IMR-90 (cell line): ENCODE data around the gene TPPP3. TPM values are rescaled to one million over a fixed set of nuclear protein-coding genes. Genes with fewer than 3 reads are reported as not detected.

Experiments
- ATAC-seq: fragments of 200-7000 bp; cut with Tn5 transposase; 2 replicates; pipeline ENCODE4 v1.9.1; 2020; ENCODE audit warnings: low read depth, mild to moderate bottlenecking, moderate library complexity
- BruUV-seq: library from RNA; stranded (reverse); fragments of 400-500 nt; replicated peaks from 2 replicates; lab custom pipeline; 2021; lab: Mats Ljungman, UMichigan
- CTCF ChIA-PET: fragments of 300-600 bp; formaldehyde crosslinking; extraction: SDS; loops from one replicate; lab custom pipeline; 2021; ENCODE audit warnings: antibody characterized with exemption; lab: Yijun Ruan, JAX
- POLR2A ChIA-PET: fragments of 300-600 bp; sonication (Branson Sonifier 250); formaldehyde crosslinking; loops from one replicate; lab custom pipeline; 2022; ENCODE audit warnings: antibody characterized with exemption; ENCODE audit not compliant: unreplicated experiment; lab: Charles Lee
- DNase-seq: peaks from one replicate; pipeline ENCODE4 v3.0.0; 2013
- H2AFZ ChIP-seq: replicated peaks from 2 replicates; pipeline ENCODE3; 2013; ENCODE audit warnings: low read length, mild to moderate bottlenecking; ENCODE audit not compliant: poor library complexity
- H2AK5ac ChIP-seq: 2 replicates; pipeline ENCODE4 v1.6.1; 2013; ENCODE audit warnings: low read depth, low read length, inconsistent platforms
- H2AK9ac ChIP-seq: replicated peaks from 2 replicates; pipeline ENCODE3; 2013; ENCODE audit warnings: mild to moderate bottlenecking, low read depth, low read length, moderate library complexity; ENCODE audit not compliant: poor library complexity
- H2BK120ac ChIP-seq: 2 replicates; pipeline ENCODE4 v1.6.1; 2013; ENCODE audit warnings: low read depth, low read length, inconsistent platforms
- H2BK15ac ChIP-seq: 3 replicates; pipeline ENCODE4 v1.6.1; 2013; ENCODE audit warnings: low read depth, low read length, inconsistent platforms
- H2BK20ac ChIP-seq: 2 replicates; pipeline ENCODE4 v1.6.1; 2013; ENCODE audit warnings: low read depth, mild to moderate bottlenecking, inconsistent platforms, low read length, moderate library complexity
- H2BK5ac ChIP-seq: 2 replicates; pipeline ENCODE4 v1.6.1; 2013; ENCODE audit warnings: mild to moderate bottlenecking, low read depth, low read length, inconsistent platforms; ENCODE audit not compliant: poor library complexity, severe bottlenecking
- H3K14ac ChIP-seq: replicated peaks from 2 replicates; pipeline ENCODE4 v1.6.1; 2013; ENCODE audit warnings: low read depth, low read length, inconsistent platforms
- H3K18ac ChIP-seq: 2 replicates; pipeline ENCODE4 v1.6.1; 2013; ENCODE audit warnings: low read depth, low read length, control low read depth
- H3K23ac ChIP-seq: 2 replicates; pipeline ENCODE4 v1.6.1; 2013; ENCODE audit warnings: low read depth, low read length, inconsistent platforms
- H3K27ac ChIP-seq: 2 replicates; pipeline ENCODE4 v1.5.1; 2013; ENCODE audit warnings: mild to moderate bottlenecking, control low read depth, low read length; ENCODE audit not compliant: insufficient read depth
- H3K27me3 ChIP-seq: 2 replicates; pipeline ENCODE4 v1.6.1; 2013; ENCODE audit warnings: low read length; ENCODE audit not compliant: control insufficient read depth, insufficient read depth
- H3K36me3 ChIP-seq: 2 replicates; pipeline ENCODE4 v1.6.1; 2013; ENCODE audit warnings: low read length, mixed read lengths; ENCODE audit not compliant: control insufficient read depth, insufficient read depth
- H3K4ac ChIP-seq: 2 replicates; pipeline ENCODE4 v1.6.1; 2013; ENCODE audit warnings: low read depth, low read length, inconsistent platforms
- H3K4me1 ChIP-seq: 2 replicates; pipeline ENCODE4 v1.6.1; 2013; ENCODE audit warnings: low read length, mixed read lengths; ENCODE audit not compliant: control insufficient read depth, insufficient read depth
- H3K4me2 ChIP-seq: 2 replicates; pipeline ENCODE4 v1.6.1; 2013; ENCODE audit warnings: low read depth, mild to moderate bottlenecking, control low read depth, low read length, moderate library complexity
- H3K4me3 ChIP-seq: 2 replicates; pipeline ENCODE4 v1.5.1; 2013; ENCODE audit warnings: low read depth, mild to moderate bottlenecking, control low read depth, low read length, moderate library complexity; ENCODE audit not compliant: insufficient read depth
- H3K56ac ChIP-seq: 2 replicates; pipeline ENCODE4 v1.6.1; 2013; ENCODE audit warnings: low read length, inconsistent platforms; ENCODE audit not compliant: insufficient read depth; ENCODE audit errors: extremely low read depth
- H3K79me1 ChIP-seq, 2 experiments: 2 replicates each; pipeline ENCODE4 v1.6.1; 2013; ENCODE audit warnings: low read length in 2 of 2, inconsistent platforms in 1 of 2, low read depth in 1 of 2
- H3K9ac ChIP-seq: 2 replicates; pipeline ENCODE4 v1.6.1; 2013; ENCODE audit warnings: low read depth, low read length, control low read depth
- H3K9me1 ChIP-seq: 2 replicates; pipeline ENCODE4 v1.6.1; 2013; ENCODE audit warnings: low read length, inconsistent platforms; ENCODE audit not compliant: insufficient read depth
- H3K9me3 ChIP-seq: 2 replicates; pipeline ENCODE4 v1.6.1; 2013; ENCODE audit warnings: low read length; ENCODE audit not compliant: control insufficient read depth, insufficient read depth
- H4K20me1 ChIP-seq: 2 replicates; pipeline ENCODE4 v1.6.1; 2013; ENCODE audit warnings: low read length, inconsistent platforms; ENCODE audit not compliant: insufficient read depth
- H4K5ac ChIP-seq: 2 replicates; pipeline ENCODE4 v1.6.1; 2013; ENCODE audit warnings: mild to moderate bottlenecking, low read depth, low read length, control low read depth
- H4K8ac ChIP-seq, 2 experiments: 2 replicates each; pipeline ENCODE4 v1.6.1; 2013; ENCODE audit warnings: low read depth in 2 of 2, low read length in 2 of 2, control low read depth in 1 of 2, inconsistent platforms in 1 of 2
- H4K91ac ChIP-seq: 2 replicates; pipeline ENCODE4 v1.6.1; 2013; ENCODE audit warnings: low read depth, low read length, inconsistent platforms; ENCODE audit not compliant: insufficient read depth
- BHLHE40 ChIP-seq: fragments of 150-350 bp; IDR thresholded peaks from 2 replicates; pipeline ENCODE4 v1.6.1; 2016; ENCODE audit warnings: mild to moderate bottlenecking, low read depth, low read length
- CEBPB ChIP-seq: IDR thresholded peaks from 2 replicates; pipeline ENCODE4 v1.6.1; 2012; ENCODE audit warnings: low read depth, low read length, improper control_type of control experiment
- CHD1 ChIP-seq: IDR thresholded peaks from 2 replicates; pipeline ENCODE4 v1.6.1; 2012; ENCODE audit warnings: low read depth, low read length, improper control_type of control experiment
- ELK1 ChIP-seq: fragments of 150-350 bp; IDR thresholded peaks from 2 replicates; pipeline ENCODE4 v1.6.1; 2016; ENCODE audit warnings: low read depth, mild to moderate bottlenecking, low read length, moderate library complexity, borderline replicate concordance
- FOS ChIP-seq: fragments of 150-350 bp; IDR thresholded peaks from 2 replicates; pipeline ENCODE4 v1.6.1; 2016; ENCODE audit warnings: low read depth, low read length
- MAFK ChIP-seq: IDR thresholded peaks from 2 replicates; pipeline ENCODE4 v1.6.1; 2012; ENCODE audit warnings: low read depth, low read length, improper control_type of control experiment
- MAZ ChIP-seq: IDR thresholded peaks from 2 replicates; pipeline ENCODE4 v1.6.1; 2012; ENCODE audit warnings: low read depth, mild to moderate bottlenecking, low read length, improper control_type of control experiment, moderate library complexity, borderline replicate concordance
- MXI1 ChIP-seq: IDR thresholded peaks from 2 replicates; pipeline ENCODE4 v1.6.1; 2012; ENCODE audit warnings: low read depth, mild to moderate bottlenecking, low read length, moderate library complexity, borderline replicate concordance
- NFE2L2 ChIP-seq: fragments of 150-350 bp; IDR thresholded peaks from 2 replicates; pipeline ENCODE4 v1.6.1; 2016; ENCODE audit warnings: low read depth, mild to moderate bottlenecking, low read length
- POLR2A ChIP-seq: IDR thresholded peaks from 2 replicates; pipeline ENCODE4 v1.6.1; 2012; ENCODE audit warnings: mild to moderate bottlenecking, low read depth, low read length
- RAD21 ChIP-seq: IDR thresholded peaks from 2 replicates; pipeline ENCODE4 v1.6.1; 2012; ENCODE audit warnings: low read length, improper control_type of control experiment
- RCOR1 ChIP-seq: IDR thresholded peaks from 2 replicates; pipeline ENCODE4 v1.6.1; 2012; ENCODE audit warnings: mild to moderate bottlenecking, low read length, improper control_type of control experiment; ENCODE audit not compliant: insufficient replicate concordance
- RFX5 ChIP-seq: IDR thresholded peaks from 2 replicates; pipeline ENCODE4 v1.8.0; 2012; ENCODE audit warnings: low read depth, mild to moderate bottlenecking, low read length, moderate library complexity
- SMC3 ChIP-seq: fragments of 150-350 bp; IDR thresholded peaks from 2 replicates; pipeline ENCODE4 v1.6.1; 2016; ENCODE audit warnings: low read depth, mild to moderate bottlenecking, antibody characterized with exemption, low read length, moderate library complexity
- USF2 ChIP-seq: fragments of 150-350 bp; IDR thresholded peaks from 2 replicates; pipeline ENCODE4 v1.6.1; 2017; ENCODE audit warnings: mild to moderate bottlenecking, antibody characterized with exemption, low read length, low read depth
- WGBS, 2 experiments: methylation state at CpG; one replicate each; pipeline versions ENCODE4 v1.1.5 to v1.1.7; 2013; ENCODE audit warnings: missing lambda C conversion rate in 2 of 2; ENCODE audit not compliant: insufficient read length in 1 of 2; ENCODE audit errors: extremely low coverage in 2 of 2; 5-methylcytosine and 5-hydroxymethylcytosine counted together
- dilution Hi-C: fragments of 300-500 bp; cut with HindIII; formaldehyde crosslinking; loops from one replicate; pipeline ENCODE4 v1.14.3; 2018; ENCODE audit warnings: low sequenced_read_pairs; ENCODE audit not compliant: unreplicated experiment
- in situ Hi-C: fragments of 300-500 bp; cut with MboI; formaldehyde crosslinking; loops from 3 replicates; pipeline ENCODE4 v1.14.3; 2019; ENCODE audit warnings: low sequenced_read_pairs, inconsistent platforms, mixed read lengths
- intact Hi-C: fragments of 100-400 bp; cut with micrococcal nuclease; formaldehyde crosslinking; loops from 2 replicates; pipeline ENCODE4 v1.10.0; 2022
- polyA plus RNA-seq, 3 experiments: library from polyadenylated mRNA; depleted of rRNA; stranded (reverse); fragments of >200 nt; gene quantifications; 2 replicates each; pipeline ENCODE4 v1.2.3, GENCODE V29; 2012; ENCODE audit warnings: low replicate concordance in 1 of 3
- total RNA-seq: library from RNA; depleted of rRNA; stranded (reverse); fragments of >200 nt; gene quantifications from 2 replicates; pipeline ENCODE4 v1.2.3, GENCODE V29; 2012
- TF ChIP-seq, protein P1 (sequence below): conservative IDR thresholded peaks from 2 replicates; pipeline ENCODE4 v1.5.1; 2012; ENCODE audit warnings: mild to moderate bottlenecking, low read depth, low read length, improper control_type of control experiment

The TPPP3 gene
- total and polyA plus RNA-seq, 2 of the 4 experiments (the other 2 are of a cell fraction) = 0.54 to 2.4 TPM

GRCh38 chr16:67421030-67421429, 27.7 kb upstream of the TPPP3 start:
- ChIA-PET CTCF (interaction anchor here (0.6 kb wide), 1 partner anchor 893 kb away, joined by 3 read pairs; no protein-coding TSS in a partner anchor), POLR2A (no interaction called here)
- in situ Hi-C loops = no loop called here
- no peak overlapping the region for H3K56ac ChIP-seq
- no peak overlapping the region for H3K4ac ChIP-seq
- H3K27me3 ChIP-seq = peaks cover 22% of the 10 kb centered on the region
- dilution Hi-C loops = no loop called here
- ATAC-seq (no peak), DNase-seq (no peak)
- BruUV-seq = no TSS peak
- H3K18ac ChIP-seq = no peak overlapping the region
- no peak overlapping the region for H2BK5ac ChIP-seq
- intact Hi-C loops = no loop called here
- H4K5ac ChIP-seq = no peak overlapping the region
- H3K23ac ChIP-seq = no peak overlapping the region
- H2BK120ac ChIP-seq = no peak overlapping the region
- no peaks in the 10 kb centered on the region for H3K9me3 ChIP-seq
- no peak overlapping the region for H3K4me2 ChIP-seq
- no peak overlapping the region for H3K9ac ChIP-seq
- no peak overlapping the region for H2AFZ ChIP-seq
- peaks cover 0 to 1% of the 10 kb centered on the region in 2 experiments; a peak in 2 of 4 replicates for H3K79me1 ChIP-seq
- H2AK9ac ChIP-seq = no peak overlapping the region
- no peak overlapping the region for H2AK5ac ChIP-seq
- H3K14ac ChIP-seq = no peak overlapping the region
- WGBS, 2 experiments = 68% methylated on average over 4 of the region's 4 CpGs; no CpG with 5 or more reads in 1 of the 2 experiments
- no peak for TF ChIP-seq FOS
- TF ChIP-seq RAD21 = no peak
- no peak for TF ChIP-seq CEBPB
- TF ChIP-seq ELK1 = no peak
- TF ChIP-seq RCOR1 = no peak
- TF ChIP-seq RFX5 = no peak
- TF ChIP-seq NFE2L2 = no peak
- TF ChIP-seq MAZ = no peak
- no peak for TF ChIP-seq POLR2A
- no peak for TF ChIP-seq BHLHE40
- TF ChIP-seq, protein P1, sequence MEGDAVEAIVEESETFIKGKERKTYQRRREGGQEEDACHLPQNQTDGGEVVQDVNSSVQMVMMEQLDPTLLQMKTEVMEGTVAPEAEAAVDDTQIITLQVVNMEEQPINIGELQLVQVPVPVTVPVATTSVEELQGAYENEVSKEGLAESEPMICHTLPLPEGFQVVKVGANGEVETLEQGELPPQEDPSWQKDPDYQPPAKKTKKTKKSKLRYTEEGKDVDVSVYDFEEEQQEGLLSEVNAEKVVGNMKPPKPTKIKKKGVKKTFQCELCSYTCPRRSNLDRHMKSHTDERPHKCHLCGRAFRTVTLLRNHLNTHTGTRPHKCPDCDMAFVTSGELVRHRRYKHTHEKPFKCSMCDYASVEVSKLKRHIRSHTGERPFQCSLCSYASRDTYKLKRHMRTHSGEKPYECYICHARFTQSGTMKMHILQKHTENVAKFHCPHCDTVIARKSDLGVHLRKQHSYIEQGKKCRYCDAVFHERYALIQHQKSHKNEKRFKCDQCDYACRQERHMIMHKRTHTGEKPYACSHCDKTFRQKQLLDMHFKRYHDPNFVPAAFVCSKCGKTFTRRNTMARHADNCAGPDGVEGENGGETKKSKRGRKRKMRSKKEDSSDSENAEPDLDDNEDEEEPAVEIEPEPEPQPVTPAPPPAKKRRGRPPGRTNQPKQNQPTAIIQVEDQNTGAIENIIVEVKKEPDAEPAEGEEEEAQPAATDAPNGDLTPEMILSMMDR = no peak
- TF ChIP-seq MXI1 = no peak
- TF ChIP-seq SMC3 = no peak
- no peak for TF ChIP-seq MAFK
- TF ChIP-seq CHD1 = no peak
- no peak for TF ChIP-seq USF2
- H2BK20ac ChIP-seq = no peak overlapping the region
- H4K91ac ChIP-seq = no peak overlapping the region
- no peaks in the 10 kb centered on the region for H3K9me1 ChIP-seq
- no peak overlapping the region for H4K8ac ChIP-seq
- H4K20me1 ChIP-seq = no peaks in the 10 kb centered on the region
- no peak overlapping the region for H3K4me3 ChIP-seq
- H3K4me1 ChIP-seq = no peaks in the 10 kb centered on the region
- no peaks in the 10 kb centered on the region for H3K36me3 ChIP-seq
- H3K27ac ChIP-seq = no peak overlapping the region
- no peak overlapping the region for H2BK15ac ChIP-seq
